Measurements from ENCODE around the gene MRPS2. TPM values are rescaled to one million over a fixed set of nuclear protein-coding genes. Genes with fewer than 3 reads are reported as not detected.
"Not testable (repeated sequence)": the region's sequence is repeated elsewhere in the genome, so short reads cannot be mapped to it uniquely, and the experiment has no call there.

The MRPS2 gene
- total and polyA plus RNA-seq, 9 of the 15 experiments (the other 6 are each of a cell fraction or from before 2014, with no cell fraction given) = 8.0 to 167 (median 81.3) TPM

DNA sequence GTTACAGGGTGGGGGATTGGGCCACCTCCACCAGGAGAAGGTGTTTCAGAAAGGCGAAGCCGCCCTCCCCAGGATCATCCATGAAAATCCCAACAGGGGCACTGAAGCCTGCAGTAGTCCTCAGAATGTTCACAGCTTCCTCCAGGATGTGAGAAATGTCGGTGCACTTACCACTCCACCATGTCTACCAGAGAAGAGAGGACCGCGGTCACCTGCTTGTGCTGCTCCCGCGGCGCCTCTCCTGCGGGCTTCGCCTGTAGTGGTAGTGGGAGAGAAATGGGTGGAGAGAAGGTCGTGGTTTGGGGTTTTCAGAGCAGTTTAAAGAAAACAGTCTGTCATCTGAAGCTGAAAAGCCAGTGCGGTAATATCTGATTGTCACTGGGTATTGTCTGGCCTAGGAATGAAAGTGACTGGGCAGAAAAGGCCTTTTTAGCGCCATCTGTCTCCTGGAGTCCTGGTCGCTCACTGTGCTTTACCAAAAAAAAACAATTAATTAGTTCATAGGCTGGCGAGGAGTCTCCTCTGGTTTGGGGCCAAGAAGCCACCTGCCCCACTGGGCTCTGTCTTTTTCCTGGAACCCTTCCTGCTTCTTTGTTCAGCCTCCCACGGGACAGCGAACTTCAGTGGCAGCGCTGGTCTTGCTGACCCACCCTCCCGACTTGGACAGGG lies 43.9 kb upstream of the MRPS2 start (continued):
- TF ChIP-seq, protein P1, sequence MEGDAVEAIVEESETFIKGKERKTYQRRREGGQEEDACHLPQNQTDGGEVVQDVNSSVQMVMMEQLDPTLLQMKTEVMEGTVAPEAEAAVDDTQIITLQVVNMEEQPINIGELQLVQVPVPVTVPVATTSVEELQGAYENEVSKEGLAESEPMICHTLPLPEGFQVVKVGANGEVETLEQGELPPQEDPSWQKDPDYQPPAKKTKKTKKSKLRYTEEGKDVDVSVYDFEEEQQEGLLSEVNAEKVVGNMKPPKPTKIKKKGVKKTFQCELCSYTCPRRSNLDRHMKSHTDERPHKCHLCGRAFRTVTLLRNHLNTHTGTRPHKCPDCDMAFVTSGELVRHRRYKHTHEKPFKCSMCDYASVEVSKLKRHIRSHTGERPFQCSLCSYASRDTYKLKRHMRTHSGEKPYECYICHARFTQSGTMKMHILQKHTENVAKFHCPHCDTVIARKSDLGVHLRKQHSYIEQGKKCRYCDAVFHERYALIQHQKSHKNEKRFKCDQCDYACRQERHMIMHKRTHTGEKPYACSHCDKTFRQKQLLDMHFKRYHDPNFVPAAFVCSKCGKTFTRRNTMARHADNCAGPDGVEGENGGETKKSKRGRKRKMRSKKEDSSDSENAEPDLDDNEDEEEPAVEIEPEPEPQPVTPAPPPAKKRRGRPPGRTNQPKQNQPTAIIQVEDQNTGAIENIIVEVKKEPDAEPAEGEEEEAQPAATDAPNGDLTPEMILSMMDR (IDR thresholded peaks at IDR 0.05 in 2 of 3, conservative IDR thresholded peaks at IDR 0.05 in 1 of 3; ENCODE audit: insufficient read depth in 2 of 3, low read depth in 1 of 3, low read length in 3 of 3) = peak in 2 of 3 experiments; percentile 33 to 39; a peak in 3 of 6 replicates
- TF ChIP-seq ZNF707 (CRISPR knock-in tag; conservative IDR thresholded peaks at IDR 0.05) = no peak
- TF ChIP-seq, protein P2, sequence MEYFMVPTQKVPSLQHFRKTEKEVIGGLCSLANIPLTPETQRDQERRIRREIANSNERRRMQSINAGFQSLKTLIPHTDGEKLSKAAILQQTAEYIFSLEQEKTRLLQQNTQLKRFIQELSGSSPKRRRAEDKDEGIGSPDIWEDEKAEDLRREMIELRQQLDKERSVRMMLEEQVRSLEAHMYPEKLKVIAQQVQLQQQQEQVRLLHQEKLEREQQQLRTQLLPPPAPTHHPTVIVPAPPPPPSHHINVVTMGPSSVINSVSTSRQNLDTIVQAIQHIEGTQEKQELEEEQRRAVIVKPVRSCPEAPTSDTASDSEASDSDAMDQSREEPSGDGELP (CRISPR knock-in tag; IDR thresholded peaks at IDR 0.05; ENCODE audit: borderline replicate concordance) = peak; percentile 16; the same call in 1 of the 2 replicates

DNA sequence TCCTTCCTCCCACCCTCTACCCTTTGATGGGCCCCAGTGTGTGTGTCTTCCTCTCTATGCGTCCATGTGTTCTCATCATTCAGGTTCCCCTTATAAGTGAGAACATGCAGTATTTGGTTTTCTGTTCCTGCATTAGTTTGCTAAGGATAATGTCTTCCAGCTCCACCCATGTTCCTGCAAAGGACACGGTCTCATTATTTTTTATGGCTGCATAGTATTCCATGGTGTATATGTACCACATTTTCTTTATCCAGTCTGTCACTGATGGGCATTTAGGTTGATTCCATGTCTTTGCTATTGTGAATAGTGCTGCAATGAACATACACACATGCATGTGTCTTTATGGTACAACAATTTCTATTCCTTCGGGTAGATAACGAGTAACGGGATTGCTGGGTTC lies 42.0 kb upstream of the MRPS2 start:
- intact Hi-C loops (cut with micrococcal nuclease); POLR2A ChIA-PET; H4K20me1 ChIP-seq (replicated peaks; ENCODE audit: control insufficient read depth, insufficient read depth, low read length); H2AFZ ChIP-seq (ENCODE audit: low read depth, low read length); BruUV-seq (replicated peaks); H3K9me3 ChIP-seq (replicated peaks; ENCODE audit: control insufficient read depth, insufficient read depth, low read depth, low read length); H3K27me3 ChIP-seq (ENCODE audit: control insufficient read depth in 2 of 2, insufficient read depth in 2 of 2, low read length in 2 of 2); H3K9ac ChIP-seq (ENCODE audit: insufficient read depth in 1 of 2, low read depth in 2 of 2, low read length in 2 of 2); H3K79me2 ChIP-seq (ENCODE audit: control insufficient read depth, insufficient read depth, low read length); H3K4me3 ChIP-seq; FAIRE-seq; in situ Hi-C loops (cut with MboI); H3K4me2 ChIP-seq (ENCODE audit: insufficient read depth, low read length); DNase-seq (ENCODE audit: extremely low read depth in 1 of 4, low spot score in 3 of 4); H3K9me1 ChIP-seq (ENCODE audit: control insufficient read depth, insufficient read depth, low read length); ATAC-seq; CTCF ChIA-PET (ENCODE audit: low intra/inter-chr PET ratio); H3K36me3 ChIP-seq (ENCODE audit: control insufficient read depth, insufficient read depth, low read length); H3K27ac ChIP-seq (ENCODE audit: extremely low read depth, low read depth, low read length): not testable (repeated sequence)
- WGBS (ENCODE audit: insufficient coverage, low coverage, missing lambda C conversion rate) = 96% methylated on average over 5 of the region's 5 CpGs
- H3K4me1 ChIP-seq (replicated peaks in 1 of 2; ENCODE audit: control insufficient read depth in 2 of 2, insufficient read depth in 2 of 2, low read length in 2 of 2) = peaks cover 9 to 13% of the 10 kb centered on the region in 2 experiments; a peak in 3 of 5 replicates
- TF ChIP-seq BCOR (IDR thresholded peaks at IDR 0.05) (peak; percentile 57; the same call in 1 of the 2 replicates), RBM25 (IDR thresholded peaks at IDR 0.05; ENCODE audit: low read depth, low read length, severe bottlenecking) (peak; percentile 59), ZNF146 (CRISPR knock-in tag; IDR thresholded peaks at IDR 0.05; ENCODE audit: unreplicated experiment) (peak; percentile 89)
